Ovary (tissue), 9 donors: ENCODE results near the gene TFDP2. TPM values are rescaled to one million over a fixed set of nuclear protein-coding genes. Genes with fewer than 3 reads are reported as not detected.
"Not testable (repeated sequence)": the region's sequence is repeated elsewhere in the genome, so short reads cannot be mapped to it uniquely, and the experiment has no call there.

Source experiments
- DNase-seq, 5 donors: peaks; one replicate each; pipeline ENCODE4 v3.0.0-alpha.2; 2019 to 2020
- H3K27ac ChIP-seq, 2 donors: fragments of 200-600 bp; one replicate each; pipeline versions ENCODE4 v1.5.1 to v1.8.0; 2019 to 2022
- H3K27me3 ChIP-seq: fragments of 200-600 bp; one replicate; pipeline ENCODE4 v1.8.0; 2022
- H3K36me3 ChIP-seq: fragments of 200-600 bp; sonication (generic); one replicate; pipeline ENCODE4 v1.5.1; 2019
- H3K4me1 ChIP-seq: one replicate; pipeline ENCODE4 v1.8.1; 2013; ENCODE audit warnings: mild to moderate bottlenecking, moderate library complexity; ENCODE audit not compliant: insufficient read depth
- H3K4me3 ChIP-seq: fragments of 200-600 bp; sonication (generic); one replicate; pipeline ENCODE4 v1.5.1; 2017
- H3K9me3 ChIP-seq, 2 donors: fragments of 200-600 bp in 1 of 2; sonication (generic) in 1 of 2; one replicate each; pipeline versions ENCODE4 v1.5.1 to v1.8.1; 2013 to 2019; ENCODE audit warnings: mild to moderate bottlenecking in 1 of 2, moderate library complexity in 1 of 2
- CTCF ChIP-seq, 3 donors: fragments of 450-650 bp in 2 of 3; fragments of 200-600 bp in 1 of 3; IDR thresholded peaks; one replicate each; pipeline versions ENCODE4 v1.5.1 to v1.8.0; 2016 to 2022; ENCODE audit warnings: antibody characterized with exemption in 3 of 3, mild to moderate bottlenecking in 1 of 3
- EP300 ChIP-seq: sonication (generic); formaldehyde crosslinking; IDR thresholded peaks from one replicate; pipeline ENCODE4 v1.6.1; 2017; ENCODE audit warnings: antibody characterized with exemption
- POLR2A ChIP-seq: fragments of 450-650 bp; IDR thresholded peaks from one replicate; pipeline ENCODE4 v1.6.1; 2017; ENCODE audit warnings: antibody characterized with exemption, mild to moderate bottlenecking, moderate library complexity
- WGBS, 3 donors: extraction: QIAGEN DNeasy Blood & Tissue Kit in 1 of 3; methylation state at CpG; one replicate each; pipeline versions ENCODE4 v1.1.5 to v1.1.7; 2013 to 2017; 5-methylcytosine and 5-hydroxymethylcytosine counted together
- intact Hi-C, 4 donors: fragments of 100-400 bp; cut with DNase I; formaldehyde crosslinking; loops; one replicate each; pipeline versions ENCODE4 v1.11.0 to v1.15.1; 2022 to 2023
- polyA plus RNA-seq, 2 donors: library from polyadenylated mRNA; stranded (reverse); fragments of 200-250 nt in 1 of 2; fragments of 350-450 nt in 1 of 2; fragmentation: Illumina TruSeq in 1 of 2; extraction: RNeasy Lipid Tissue Mini Kit (QIAGEN cat#74804) in 1 of 2; gene quantifications; one replicate each; pipeline ENCODE4 v1.2.3, GENCODE V29; 2013 to 2014
- total RNA-seq, 7 donors: library from RNA; depleted of rRNA in 2 of 7; stranded (reverse); fragments of >200 nt in 2 of 7; fragmentation: NEBNext Ultra II Directional in 3 of 7; extraction: Animal tissue kit (Norgen Biotek cat#: 25700) in 3 of 7; gene quantifications; one replicate each; pipeline versions ENCODE4 v1.1.0 to v1.2.4, GENCODE V29; 2016 to 2023
- donor health status: DM: no; HTN: no; CAD: no; lungs with moderate emphysema.
- donor health status: DM: no; HTN: no; CAD: no.
- donor health status: Bipolar disorder and iron deficiency.
- donor health status: DM: yes; HTN: yes; CAD: no.
- donor health status: DM: no; HTN: no; CAD: no.
- donor health status: DM: yes; HTN: yes; CAD: no.

The TFDP2 gene
- total and polyA plus RNA-seq, 9 donors: 25.7 to 89.8 (median 78.4) TPM

GRCh38 chr3:142086581-142087090 lies 62.7 kb downstream of the TFDP2 start:
- H3K4me3 ChIP-seq: no peak overlapping the region
- no peaks in the 10 kb centered on the region for H3K9me3 ChIP-seq
- no peak for DNase-seq
- WGBS, 3 donors: 84 to 89% (median 84%) methylated on average over 2 of the region's 2 CpGs
- no peak for TF ChIP-seq POLR2A
- TF ChIP-seq EP300: no peak
- TF ChIP-seq CTCF (IDR thresholded peaks at IDR 0.05): no peak
- no peaks in the 10 kb centered on the region for H3K4me1 ChIP-seq
- intact Hi-C loops: no loop called here
- no peaks in the 10 kb centered on the region for H3K27me3 ChIP-seq
- no peak overlapping the region for H3K27ac ChIP-seq
- no peaks in the 10 kb centered on the region for H3K36me3 ChIP-seq

GRCh38 chr3:142081178-142081577 lies 68.2 kb downstream of the TFDP2 start:
- Histone ChIP-seq H3K27ac (no peak overlapping the region), H3K36me3 (no peaks in the 10 kb centered on the region), H3K4me1 (no peaks in the 10 kb centered on the region), H3K27me3 (no peaks in the 10 kb centered on the region), H3K9me3 (no peaks in the 10 kb centered on the region), H3K4me3 (no peak overlapping the region)
- no peak for TF ChIP-seq POLR2A
- no peak for TF ChIP-seq EP300
- no peak for TF ChIP-seq CTCF (IDR thresholded peaks at IDR 0.05)
- intact Hi-C loops: no loop called here
- no peak for DNase-seq

GRCh38 chr3:142077859-142078500 lies 71.4 kb downstream of the TFDP2 start:
- Histone ChIP-seq H3K36me3 (no peaks in the 10 kb centered on the region), H3K4me1 (no peaks in the 10 kb centered on the region), H3K9me3 (no peaks in the 10 kb centered on the region), H3K27me3 (no peaks in the 10 kb centered on the region), H3K4me3 (no peak overlapping the region), H3K27ac (no peak overlapping the region)
- TF ChIP-seq EP300 (no peak), CTCF (IDR thresholded peaks at IDR 0.05) (no peak), POLR2A (no peak)
- no peak for DNase-seq
- 94 to 100% (median 97%) methylated on average over 4 of the region's 4 CpGs for WGBS, 3 donors
- intact Hi-C loops: no loop called here

GRCh38 chr3:142077155-142077858 lies 72.0 kb downstream of the TFDP2 start:
- Histone ChIP-seq H3K4me3 (no peak overlapping the region), H3K36me3 (no peaks in the 10 kb centered on the region), H3K27ac (no peak overlapping the region), H3K4me1 (no peaks in the 10 kb centered on the region), H3K9me3 (no peaks in the 10 kb centered on the region), H3K27me3 (no peaks in the 10 kb centered on the region)
- TF ChIP-seq POLR2A (no peak), EP300 (no peak), CTCF (IDR thresholded peaks at IDR 0.05) (no peak)
- DNase-seq: no peak
- intact Hi-C loops: no loop called here
- WGBS, 3 donors: 94 to 96% (median 95%) methylated on average over 4 of the region's 4 CpGs

GRCh38 chr3:142075656-142076055 lies 73.7 kb downstream of the TFDP2 start:
- DNase-seq, H3K4me3 ChIP-seq: not testable (repeated sequence)
- 93 to 99% (median 97%) methylated on average over 4 of the region's 4 CpGs for WGBS, 3 donors

More at GRCh38 chr3:142075656-142076055, 73.7 kb downstream of the TFDP2 start:
- intact Hi-C loops, H3K27me3 ChIP-seq, H3K27ac ChIP-seq, H3K36me3 ChIP-seq, H3K4me1 ChIP-seq, H3K9me3 ChIP-seq: not testable (repeated sequence)
